Measurements from ENCODE around the gene INAFM1. TPM values are rescaled to one million over a fixed set of nuclear protein-coding genes. Genes with fewer than 3 reads are reported as not detected.

INAFM1 gene
- total and polyA plus RNA-seq, 9 of the 15 experiments (the other 6 are each of a cell fraction or from before 2014, with no cell fraction given), result 0.71 to 30.9 (median 3.1) TPM

- no peak for TF ChIP-seq CHD1 (IDR thresholded peaks at IDR 0.05; ENCODE audit: low read length)
- TF ChIP-seq ZSCAN29 (IDR thresholded peaks at IDR 0.05), result no peak
- TF ChIP-seq MCM3 (IDR thresholded peaks at IDR 0.05), result no peak
- TF ChIP-seq HNRNPLL (IDR thresholded peaks at IDR 0.05; ENCODE audit: low read depth, low read length, poor library complexity, severe bottlenecking), result peak; percentile 29
- TF ChIP-seq NRF1 (conservative IDR thresholded peaks at IDR 0.05 in 1 of 2, IDR thresholded peaks at IDR 0.05 in 1 of 2), result peak; percentile 68 to 76
- peak; percentile 84 for TF ChIP-seq EGR1 (conservative IDR thresholded peaks at IDR 0.05)
- no peak for TF ChIP-seq HDAC2 (IDR thresholded peaks at IDR 0.05)
- TF ChIP-seq BCOR (IDR thresholded peaks at IDR 0.05), result no peak
- no peak for TF ChIP-seq ZNF696 (CRISPR knock-in tag; conservative IDR thresholded peaks at IDR 0.05)
- TF ChIP-seq ETS2 (tag; IDR thresholded peaks at IDR 0.05; ENCODE audit: borderline replicate concordance, poor library complexity, severe bottlenecking), result no peak
- TF ChIP-seq ZNF354B (CRISPR knock-in tag; IDR thresholded peaks at IDR 0.05), result no peak
- no peak for TF ChIP-seq FOXM1 (IDR thresholded peaks at IDR 0.05; ENCODE audit: low read depth)
- TF ChIP-seq FOXM1 (CRISPR knock-in tag; IDR thresholded peaks at IDR 0.05; ENCODE audit: low read depth), result no peak
- no peak for TF ChIP-seq TCF15 (CRISPR knock-in tag; IDR thresholded peaks at IDR 0.05)
- TF ChIP-seq ZNF263 (CRISPR knock-in tag; IDR thresholded peaks at IDR 0.05; ENCODE audit: borderline replicate concordance), result no peak
- TF ChIP-seq YY1 (IDR thresholded peaks at IDR 0.05; ENCODE audit: borderline replicate concordance in 1 of 3, control insufficient read depth in 1 of 3, extremely low read depth in 1 of 3, insufficient read depth in 3 of 3, insufficient read length in 1 of 3, insufficient replicate concordance in 2 of 3, low read depth in 1 of 3, low read length in 2 of 3), result no peak
- TF ChIP-seq ARID4B (CRISPR knock-in tag; IDR thresholded peaks at IDR 0.05), result no peak
- TF ChIP-seq RBBP5 (IDR thresholded peaks at IDR 0.05; ENCODE audit: borderline replicate concordance, insufficient read depth, low read length, poor library complexity, severe bottlenecking), result no peak
- no peak for TF ChIP-seq ATF6 (CRISPR knock-in tag; IDR thresholded peaks at IDR 0.05)
- TF ChIP-seq DACH1 (IDR thresholded peaks at IDR 0.05; ENCODE audit: partially characterized antibody), result no peak
- no peak for TF ChIP-seq IRF9 (tag; IDR thresholded peaks at IDR 0.05)
Measured at GRCh38 chr19:47256693-47257410, 17.8 kb upstream of the INAFM1 start (continued).

Measured in K562 (cell line).